Spinal cord (tissue), 10 donors: ENCODE data around the gene CCDC91. TPM values are rescaled to one million over a fixed set of nuclear protein-coding genes. Genes with fewer than 3 reads are reported as not detected.
"Not testable (repeated sequence)": the region's sequence is repeated elsewhere in the genome, so short reads cannot be mapped to it uniquely, and the experiment has no call there.

ENCODE experiments used
- DNase-seq, 6 donors: peaks; one replicate each; pipeline versions ENCODE4 v3.0.0 to v3.0.0-alpha.2; 2013 to 2015; ENCODE audit warnings: low spot score in 6 of 6, low read depth in 4 of 6
- H3K27ac ChIP-seq: one replicate; pipeline ENCODE4 v1.5.1; 2013; ENCODE audit warnings: low read depth, low read length, control low read depth
- H3K27me3 ChIP-seq: one replicate; pipeline ENCODE4 v1.6.1; 2013; ENCODE audit warnings: low read length; ENCODE audit not compliant: control insufficient read depth, insufficient read depth
- H3K36me3 ChIP-seq: one replicate; pipeline ENCODE4 v1.6.1; 2013; ENCODE audit warnings: low read length; ENCODE audit not compliant: control insufficient read depth, insufficient read depth
- H3K4me1 ChIP-seq: one replicate; pipeline ENCODE4 v1.6.1; 2013; ENCODE audit warnings: low read length; ENCODE audit not compliant: control insufficient read depth, insufficient read depth
- H3K4me3 ChIP-seq: one replicate; pipeline ENCODE4 v1.5.1; 2013; ENCODE audit warnings: low read depth, low read length, control low read depth
- H3K9me3 ChIP-seq: one replicate; pipeline ENCODE4 v1.6.1; 2013; ENCODE audit warnings: low read length; ENCODE audit not compliant: control insufficient read depth, insufficient read depth
- WGBS: methylation state at CpG from one replicate; pipeline ENCODE4 v1.1.5; 2013; ENCODE audit warnings: missing lambda C conversion rate; ENCODE audit not compliant: insufficient coverage; 5-methylcytosine and 5-hydroxymethylcytosine counted together
- polyA plus RNA-seq, 2 donors: library from polyadenylated mRNA; unstranded; fragments of 120-200 nt; gene quantifications; one replicate each; pipeline ENCODE4 v1.2.1, GENCODE V29; 2013; ENCODE audit not compliant: insufficient read length in 2 of 2
- total RNA-seq, 2 donors: library from RNA; depleted of rRNA in 1 of 2; stranded (reverse); fragments of 120-200 nt in 1 of 2; fragments of >200 nt in 1 of 2; gene quantifications; one replicate each; pipeline versions ENCODE4 v1.2.3 to v1.2.4, GENCODE V29; 2013 to 2014
- donor health status: healthy.

The CCDC91 gene
- total and polyA plus RNA-seq, 4 donors: 29.8 to 64.9 (median 46.6) TPM

GRCh38 chr12:28360253-28360652 lies 170.0 kb downstream of the CCDC91 start:
- DNase-seq: peak in 1 of 6 donors; percentile 6
- WGBS: 57% methylated on average over 2 of the region's 2 CpGs
- Histone ChIP-seq H3K4me1 (no peaks in the 10 kb centered on the region), H3K9me3 (peaks cover 1% of the 10 kb centered on the region), H3K4me3 (no peak overlapping the region), H3K27ac (no peak overlapping the region), H3K36me3 (no peaks in the 10 kb centered on the region), H3K27me3 (no peaks in the 10 kb centered on the region)

DNA sequence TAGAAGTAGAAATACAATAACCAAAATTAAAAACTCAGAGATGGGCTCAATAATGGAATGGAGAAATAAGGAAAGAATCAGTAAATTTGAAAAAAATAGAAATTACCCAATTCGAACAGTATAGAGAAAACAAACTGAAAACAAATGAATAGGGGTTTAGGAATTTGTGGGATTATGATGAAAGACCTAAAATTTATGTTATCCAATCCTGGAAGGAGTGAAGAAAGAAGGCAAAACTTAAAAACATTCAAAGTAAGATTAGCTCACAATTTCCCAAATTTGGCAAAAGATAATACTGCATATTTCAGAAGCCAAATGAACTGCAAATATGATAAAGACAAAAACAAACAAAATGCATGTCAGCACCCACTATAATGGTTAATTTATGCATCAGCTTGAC lies 177.1 kb downstream of the CCDC91 start:
- no peak for DNase-seq
- Histone ChIP-seq H3K27ac (no peak overlapping the region), H3K4me3 (no peak overlapping the region), H3K36me3 (peaks cover 7% of the 10 kb centered on the region), H3K27me3 (no peaks in the 10 kb centered on the region), H3K9me3 (peaks cover 22% of the 10 kb centered on the region), H3K4me1 (no peaks in the 10 kb centered on the region)
- WGBS: no CpG with 5 or more reads among the region's 1 CpG

- H3K36me3 ChIP-seq: peaks cover 7% of the 10 kb centered on the region
- H3K4me1 ChIP-seq: no peaks in the 10 kb centered on the region
- H3K4me3 ChIP-seq: no peak overlapping the region
- no peak overlapping the region for H3K27ac ChIP-seq
- no CpG with 5 or more reads among the region's 2 CpGs for WGBS
- H3K9me3 ChIP-seq: peaks cover 22% of the 10 kb centered on the region
- H3K27me3 ChIP-seq: no peaks in the 10 kb centered on the region
- DNase-seq: no peak
Observed at GRCh38 chr12:28367993-28368392, 177.7 kb downstream of the CCDC91 start.

DNA sequence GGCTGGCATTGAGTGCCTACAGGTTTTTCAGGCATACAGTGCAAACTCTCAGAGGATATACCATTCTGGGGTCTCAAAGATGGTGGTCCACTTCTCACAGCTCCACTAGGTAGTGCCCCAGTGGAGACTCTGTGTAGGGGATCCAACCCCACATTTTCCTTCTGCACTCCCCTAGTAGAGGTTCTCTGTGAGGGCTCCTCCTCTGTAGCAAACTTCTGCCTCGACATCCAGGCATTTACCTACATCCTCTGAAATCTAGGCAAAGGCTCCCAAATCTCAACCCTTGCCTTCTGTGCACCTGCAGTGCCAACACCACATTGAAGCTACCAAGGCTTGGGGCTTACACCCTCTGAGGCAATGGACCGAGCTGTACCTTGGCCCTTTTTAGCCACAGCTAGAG lies 179.2 kb downstream of the CCDC91 start:
- no peak for DNase-seq
- H3K27me3 ChIP-seq: no peaks in the 10 kb centered on the region
- H3K27ac ChIP-seq: no peak overlapping the region
- H3K4me1 ChIP-seq: no peaks in the 10 kb centered on the region
- H3K4me3 ChIP-seq: no peak overlapping the region
- H3K9me3 ChIP-seq: peaks cover 22% of the 10 kb centered on the region
- H3K36me3 ChIP-seq: peaks cover 7% of the 10 kb centered on the region
- 100% methylated on average over 2 of the region's 2 CpGs for WGBS

- Histone ChIP-seq H3K9me3 (peaks cover 11% of the 10 kb centered on the region), H3K27me3 (no peaks in the 10 kb centered on the region), H3K4me3 (no peak overlapping the region), H3K36me3 (no peaks in the 10 kb centered on the region), H3K27ac (no peak overlapping the region), H3K4me1 (no peaks in the 10 kb centered on the region)
- no peak for DNase-seq
Observed at GRCh38 chr12:28374556-28374955, 184.3 kb downstream of the CCDC91 start.

DNA sequence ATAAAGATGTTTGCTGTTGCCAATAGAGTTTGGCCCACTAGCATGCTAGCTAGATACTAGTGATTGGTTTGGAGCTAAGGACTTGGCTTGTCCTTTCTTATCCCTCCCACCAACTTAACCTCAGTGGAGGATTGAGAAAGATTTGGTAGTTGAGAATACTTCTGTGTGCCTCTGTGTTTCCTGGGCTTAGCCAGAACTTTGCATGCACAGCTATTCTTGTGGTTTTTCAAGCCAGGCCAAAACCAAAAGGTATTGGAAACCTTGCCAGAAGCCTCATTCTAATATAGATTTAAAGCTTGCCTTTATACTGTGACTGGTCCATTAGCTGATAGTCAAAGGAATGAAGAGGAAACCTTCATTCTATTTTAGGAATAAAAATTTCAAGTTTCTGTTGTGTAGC lies 188.5 kb downstream of the CCDC91 start:
- Histone ChIP-seq H3K9me3 (no peaks in the 10 kb centered on the region), H3K27ac (no peak overlapping the region), H3K36me3 (no peaks in the 10 kb centered on the region), H3K27me3 (no peaks in the 10 kb centered on the region), H3K4me3 (no peak overlapping the region), H3K4me1 (no peaks in the 10 kb centered on the region)
- no peak for DNase-seq

- WGBS: no CpG with 5 or more reads among the region's 3 CpGs
- not testable (repeated sequence) for H3K27ac ChIP-seq, H3K9me3 ChIP-seq, H3K27me3 ChIP-seq, H3K36me3 ChIP-seq, H3K4me1 ChIP-seq, DNase-seq, H3K4me3 ChIP-seq
Observed at GRCh38 chr12:28379779-28380178, 189.5 kb downstream of the CCDC91 start.

DNA sequence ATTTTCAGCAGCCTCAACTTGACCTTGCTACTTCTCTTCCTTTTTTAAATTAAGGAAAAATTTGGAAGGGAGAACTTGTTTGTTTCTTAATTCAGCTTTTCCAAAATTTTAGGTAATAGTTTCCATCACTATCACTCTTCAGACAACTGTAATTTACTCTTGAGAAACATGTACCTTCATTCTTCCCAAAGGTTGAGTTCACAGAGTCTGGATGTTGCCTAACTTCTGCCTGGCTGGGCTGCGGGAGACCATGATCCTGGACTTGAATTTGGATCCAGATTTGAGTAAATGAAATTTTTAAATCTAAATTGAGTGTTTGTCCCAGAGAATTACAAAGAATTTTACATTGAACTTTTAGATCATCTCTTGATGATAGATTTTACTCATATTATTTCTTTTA lies 193.1 kb downstream of the CCDC91 start:
- H3K27ac ChIP-seq: no peak overlapping the region
- WGBS: no CpG with 5 or more reads among the region's 1 CpG
- H3K4me3 ChIP-seq: no peak overlapping the region
- no peaks in the 10 kb centered on the region for H3K27me3 ChIP-seq
- no peak for DNase-seq
- H3K9me3 ChIP-seq: no peaks in the 10 kb centered on the region
- no peaks in the 10 kb centered on the region for H3K4me1 ChIP-seq
- no peaks in the 10 kb centered on the region for H3K36me3 ChIP-seq

GRCh38 chr12:28388879-28389278 lies 198.6 kb downstream of the CCDC91 start:
- DNase-seq: no peak
- H3K36me3 ChIP-seq: no peaks in the 10 kb centered on the region
- no peaks in the 10 kb centered on the region for H3K9me3 ChIP-seq
- WGBS: no CpG with 5 or more reads among the region's 4 CpGs
- H3K27me3 ChIP-seq: no peaks in the 10 kb centered on the region
- no peaks in the 10 kb centered on the region for H3K4me1 ChIP-seq
- H3K4me3 ChIP-seq: no peak overlapping the region
- H3K27ac ChIP-seq: no peak overlapping the region

DNA sequence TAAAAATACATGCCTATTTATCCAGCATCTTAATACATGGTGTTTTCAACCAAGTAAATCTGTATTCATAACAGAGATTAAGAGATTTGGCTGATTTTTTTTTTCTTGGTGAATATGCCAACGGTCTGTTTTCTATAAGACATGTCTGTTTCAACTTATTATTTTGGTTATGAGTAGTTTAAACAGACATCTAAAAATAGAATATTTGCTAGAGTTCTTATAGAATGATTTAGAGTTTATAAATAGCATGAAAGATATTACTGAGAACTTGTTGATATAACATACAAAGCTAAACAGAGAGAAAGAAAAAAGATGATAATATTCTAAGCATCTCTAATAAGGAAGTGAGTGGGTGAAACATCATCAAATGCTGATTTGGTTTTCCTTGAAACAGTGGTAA lies 199.9 kb downstream of the CCDC91 start:
- WGBS: no CpG with 5 or more reads among the region's 1 CpG
- Histone ChIP-seq H3K4me3 (no peak overlapping the region), H3K4me1 (no peaks in the 10 kb centered on the region), H3K27me3 (no peaks in the 10 kb centered on the region), H3K9me3 (no peaks in the 10 kb centered on the region), H3K27ac (no peak overlapping the region), H3K36me3 (no peaks in the 10 kb centered on the region)
- no peak for DNase-seq
